ENCODE data around the gene AFF3.

AFF3 gene

GRCh38 chr2:99940963-99941362 lies 201.4 kb downstream of the AFF3 start:
- DNase-seq (ENCODE audit: low spot score) (no peak), ATAC-seq (ENCODE audit: low read depth) (no peak)
- Histone ChIP-seq H3K36me3 (ENCODE audit: low read depth) (no peaks in the 10 kb centered on the region), H3K4me3 (ENCODE audit: severe bottlenecking) (no peak overlapping the region), H3K27ac (ENCODE audit: poor library complexity, severe bottlenecking) (no peak overlapping the region), H3K27me3 (ENCODE audit: insufficient read depth, poor library complexity, severe bottlenecking) (no peaks in the 10 kb centered on the region), H3K9me3 (ENCODE audit: severe bottlenecking) (no peaks in the 10 kb centered on the region), H3K4me1 (ENCODE audit: insufficient read depth, poor library complexity, severe bottlenecking) (no peaks in the 10 kb centered on the region)
- TF ChIP-seq CTCF (IDR thresholded peaks at IDR 0.05; ENCODE audit: poor library complexity, severe bottlenecking), result no peak

GRCh38 chr2:99939135-99939534 lies 203.3 kb downstream of the AFF3 start:
- no peaks in the 10 kb centered on the region for H3K27me3 ChIP-seq (ENCODE audit: insufficient read depth, poor library complexity, severe bottlenecking)
- no peak for TF ChIP-seq CTCF (IDR thresholded peaks at IDR 0.05; ENCODE audit: poor library complexity, severe bottlenecking)
- no peak for DNase-seq (ENCODE audit: low spot score)
- no peak for ATAC-seq (ENCODE audit: low read depth)
- no peaks in the 10 kb centered on the region for H3K9me3 ChIP-seq (ENCODE audit: severe bottlenecking)
- no peak overlapping the region for H3K4me3 ChIP-seq (ENCODE audit: severe bottlenecking)
- no peaks in the 10 kb centered on the region for H3K4me1 ChIP-seq (ENCODE audit: insufficient read depth, poor library complexity, severe bottlenecking)
- H3K27ac ChIP-seq (ENCODE audit: poor library complexity, severe bottlenecking), result no peak overlapping the region
- no peaks in the 10 kb centered on the region for H3K36me3 ChIP-seq (ENCODE audit: low read depth)

- no peak overlapping the region for H3K4me3 ChIP-seq (ENCODE audit: severe bottlenecking)
- H3K27ac ChIP-seq (ENCODE audit: poor library complexity, severe bottlenecking), result no peak overlapping the region
- no peaks in the 10 kb centered on the region for H3K4me1 ChIP-seq (ENCODE audit: insufficient read depth, poor library complexity, severe bottlenecking)
- ATAC-seq (ENCODE audit: low read depth) (no peak), DNase-seq (ENCODE audit: low spot score) (no peak)
- H3K27me3 ChIP-seq (ENCODE audit: insufficient read depth, poor library complexity, severe bottlenecking), result no peaks in the 10 kb centered on the region
- H3K36me3 ChIP-seq (ENCODE audit: low read depth), result no peaks in the 10 kb centered on the region
- no peak for TF ChIP-seq CTCF (IDR thresholded peaks at IDR 0.05; ENCODE audit: poor library complexity, severe bottlenecking)
- H3K9me3 ChIP-seq (ENCODE audit: severe bottlenecking), result no peaks in the 10 kb centered on the region
These were observed 204.1 kb downstream of the AFF3 start for GRCh38 chr2:99938250-99938649.

- Histone ChIP-seq H3K27me3 (ENCODE audit: insufficient read depth, poor library complexity, severe bottlenecking) (no peaks in the 10 kb centered on the region), H3K4me3 (ENCODE audit: severe bottlenecking) (no peak overlapping the region), H3K36me3 (ENCODE audit: low read depth) (no peaks in the 10 kb centered on the region), H3K9me3 (ENCODE audit: severe bottlenecking) (no peaks in the 10 kb centered on the region), H3K4me1 (ENCODE audit: insufficient read depth, poor library complexity, severe bottlenecking) (no peaks in the 10 kb centered on the region), H3K27ac (ENCODE audit: poor library complexity, severe bottlenecking) (no peak overlapping the region)
- DNase-seq (ENCODE audit: low spot score) (no peak), ATAC-seq (ENCODE audit: low read depth) (no peak)
- TF ChIP-seq CTCF (IDR thresholded peaks at IDR 0.05; ENCODE audit: poor library complexity, severe bottlenecking), result no peak
These were observed 206.3 kb downstream of the AFF3 start for GRCh38 chr2:99936065-99936464.

GRCh38 chr2:99935662-99936061 lies 206.7 kb downstream of the AFF3 start:
- ATAC-seq (ENCODE audit: low read depth) (no peak), DNase-seq (ENCODE audit: low spot score) (no peak)
- TF ChIP-seq CTCF (IDR thresholded peaks at IDR 0.05; ENCODE audit: poor library complexity, severe bottlenecking), result no peak
- Histone ChIP-seq H3K27ac (ENCODE audit: poor library complexity, severe bottlenecking) (no peak overlapping the region), H3K36me3 (ENCODE audit: low read depth) (no peaks in the 10 kb centered on the region), H3K9me3 (ENCODE audit: severe bottlenecking) (no peaks in the 10 kb centered on the region), H3K4me1 (ENCODE audit: insufficient read depth, poor library complexity, severe bottlenecking) (no peaks in the 10 kb centered on the region), H3K27me3 (ENCODE audit: insufficient read depth, poor library complexity, severe bottlenecking) (no peaks in the 10 kb centered on the region), H3K4me3 (ENCODE audit: severe bottlenecking) (no peak overlapping the region)

Measured in RWPE2 (cell line).